HS-27A (cell line): ENCODE data around the gene CCDC107.
"Not testable (repeated sequence)": the region's sequence is repeated elsewhere in the genome, so short reads cannot be mapped to it uniquely, and the experiment has no call there.

Source experiments
- DNase-seq: peaks from one replicate; pipeline ENCODE4 v3.0.0-alpha.2; 2012; ENCODE audit warnings: low read depth, missing footprints

CCDC107 gene, protein sequence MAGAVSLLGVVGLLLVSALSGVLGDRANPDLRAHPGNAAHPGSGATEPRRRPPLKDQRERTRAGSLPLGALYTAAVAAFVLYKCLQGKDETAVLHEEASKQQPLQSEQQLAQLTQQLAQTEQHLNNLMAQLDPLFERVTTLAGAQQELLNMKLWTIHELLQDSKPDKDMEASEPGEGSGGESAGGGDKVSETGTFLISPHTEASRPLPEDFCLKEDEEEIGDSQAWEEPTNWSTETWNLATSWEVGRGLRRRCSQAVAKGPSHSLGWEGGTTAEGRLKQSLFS

DNA sequence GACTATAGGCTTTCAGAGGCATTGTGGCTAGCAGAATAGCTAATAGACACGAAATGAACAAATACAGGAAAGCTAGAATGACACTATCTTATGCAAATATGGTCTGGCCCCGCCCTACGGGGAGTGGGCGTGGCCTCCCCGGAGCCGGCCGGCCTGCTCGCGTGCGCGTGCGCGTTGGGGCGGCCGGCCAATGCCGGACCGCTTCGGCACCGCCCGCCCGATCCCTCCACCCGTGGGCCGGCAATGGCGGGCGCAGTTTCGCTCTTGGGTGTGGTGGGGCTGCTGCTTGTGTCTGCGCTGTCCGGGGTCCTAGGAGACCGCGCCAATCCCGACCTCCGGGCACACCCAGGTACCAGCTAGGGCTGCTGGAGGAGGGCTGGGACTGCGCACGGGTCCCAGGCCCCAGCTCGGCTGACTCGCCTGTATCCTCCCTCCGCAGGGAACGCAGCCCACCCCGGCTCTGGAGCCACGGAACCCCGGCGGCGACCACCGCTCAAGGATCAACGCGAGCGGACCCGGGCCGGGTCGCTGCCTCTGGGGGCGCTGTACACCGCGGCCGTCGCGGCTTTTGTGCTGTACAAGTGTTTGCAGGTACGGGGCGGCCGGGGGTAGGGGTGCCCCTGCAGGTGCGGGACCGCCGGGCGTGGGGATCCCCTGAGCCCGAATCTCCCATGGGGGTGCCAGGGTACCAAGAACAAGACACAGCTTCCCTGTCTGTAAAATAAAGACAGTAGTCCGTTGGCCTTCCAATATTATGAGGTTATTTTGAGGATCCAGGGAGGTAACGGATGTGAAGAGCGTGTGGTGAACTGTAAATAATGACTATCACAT lies at the start of gene CCDC107:
Gene CCDC107 (plus strand): TSS at position 156 of the 831 bp plus-strand sequence. CDS start 88 bp downstream, at position 244.
- no peak for DNase-seq

- DNase-seq: no peak
Observed at GRCh38 chr9:35609001-35609819, 48.9 kb upstream of the CCDC107 start.

DNA sequence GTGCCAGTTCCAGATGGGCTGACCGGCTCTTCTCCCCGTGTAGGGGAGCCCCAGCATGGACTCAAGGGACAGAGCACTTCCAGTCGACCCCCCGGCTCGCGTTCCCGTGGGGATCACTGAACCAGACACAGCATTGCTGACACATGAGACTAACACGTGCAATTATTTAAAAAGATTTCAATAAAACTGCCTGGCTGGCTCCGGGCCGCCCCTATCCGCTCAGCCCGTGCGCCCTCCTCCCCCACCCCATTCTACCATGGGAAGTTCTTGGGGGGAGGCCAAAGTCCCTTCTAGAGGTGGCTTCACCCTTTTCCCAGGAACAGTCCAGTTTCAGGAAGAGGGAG lies 48.3 kb upstream of the CCDC107 start:
- DNase-seq: no peak

GRCh38 chr9:35611230-35611797 lies 46.8 kb upstream of the CCDC107 start:
- DNase-seq: no peak

DNA sequence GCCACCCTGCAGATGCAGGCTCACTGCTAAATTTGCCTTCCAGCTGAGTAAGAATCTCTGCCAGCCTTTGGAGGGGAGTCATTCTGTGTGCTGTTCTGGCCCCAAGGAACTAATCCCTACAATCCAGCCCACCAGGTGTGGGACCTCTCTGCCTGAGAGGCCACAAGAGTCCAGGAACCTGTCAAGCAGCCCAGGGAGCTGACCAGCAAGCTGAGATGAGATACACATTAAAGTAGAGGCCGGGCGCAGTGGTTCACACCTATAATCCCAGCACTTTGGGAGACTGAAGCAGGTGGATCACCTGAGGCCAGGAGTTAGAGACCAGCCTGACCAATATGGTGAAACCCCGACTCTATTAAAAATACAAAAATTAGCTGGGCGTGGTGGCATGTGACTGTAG lies 46.0 kb upstream of the CCDC107 start:
- not testable (repeated sequence) for DNase-seq

DNA sequence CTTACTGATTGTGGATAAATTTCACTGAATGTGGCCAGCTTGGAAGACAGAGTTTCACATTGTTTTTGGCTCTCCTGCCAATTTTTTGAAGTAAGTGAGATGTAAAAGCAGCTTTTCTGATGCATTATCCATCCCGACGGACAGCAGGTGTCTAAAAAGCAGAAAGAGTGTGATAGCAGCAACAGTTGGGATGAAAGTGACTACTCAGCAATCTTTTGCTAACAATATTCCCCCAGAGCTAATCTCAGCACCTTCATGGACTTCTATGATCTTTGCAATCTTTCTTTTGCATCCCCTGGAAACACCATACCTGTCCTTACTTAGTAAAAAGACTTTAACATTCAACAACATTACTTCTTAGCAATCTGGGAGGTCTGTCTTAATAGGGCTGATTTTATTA lies 45.2 kb upstream of the CCDC107 start:
- no peak for DNase-seq

DNA sequence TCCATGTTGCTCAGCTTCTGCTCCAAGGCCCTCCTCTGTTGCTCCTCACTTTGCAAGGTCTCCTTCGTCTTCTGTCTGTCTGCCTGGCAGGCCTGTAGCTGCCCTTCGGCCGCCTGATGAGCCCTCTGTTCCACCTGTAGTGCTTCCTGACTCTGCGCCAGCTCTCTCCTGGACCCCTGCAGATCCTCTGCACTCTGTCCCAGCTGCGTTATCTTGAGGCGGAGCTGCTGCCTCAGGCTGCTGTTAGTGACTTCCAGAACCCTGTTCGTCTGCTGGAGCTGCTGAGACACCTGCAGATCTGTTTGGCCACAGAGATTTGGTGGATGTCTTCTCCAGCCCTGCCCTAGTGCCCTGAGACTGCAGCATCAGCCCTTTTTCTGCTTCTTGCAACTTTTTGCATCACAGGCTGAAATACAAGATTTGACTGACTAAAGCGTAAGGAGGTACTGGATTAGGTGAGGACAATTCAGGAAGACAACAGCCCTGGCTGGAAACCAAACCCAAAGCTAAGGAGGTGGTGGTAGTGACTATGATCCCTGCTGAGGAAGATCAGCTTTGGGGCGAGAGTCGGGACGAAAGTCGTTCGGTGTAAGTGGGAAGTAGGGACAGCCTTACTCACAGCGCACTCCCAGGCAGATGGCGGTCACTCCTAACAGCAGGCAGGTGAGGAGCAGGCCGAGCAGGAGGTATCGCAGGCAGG lies 42.0 kb upstream of the CCDC107 start:
- DNase-seq: no peak

GRCh38 chr9:35616681-35617459 lies 41.2 kb upstream of the CCDC107 start:
- DNase-seq: no peak

- DNase-seq: no peak
Observed at GRCh38 chr9:35617548-35617947, 40.5 kb upstream of the CCDC107 start.

DNA sequence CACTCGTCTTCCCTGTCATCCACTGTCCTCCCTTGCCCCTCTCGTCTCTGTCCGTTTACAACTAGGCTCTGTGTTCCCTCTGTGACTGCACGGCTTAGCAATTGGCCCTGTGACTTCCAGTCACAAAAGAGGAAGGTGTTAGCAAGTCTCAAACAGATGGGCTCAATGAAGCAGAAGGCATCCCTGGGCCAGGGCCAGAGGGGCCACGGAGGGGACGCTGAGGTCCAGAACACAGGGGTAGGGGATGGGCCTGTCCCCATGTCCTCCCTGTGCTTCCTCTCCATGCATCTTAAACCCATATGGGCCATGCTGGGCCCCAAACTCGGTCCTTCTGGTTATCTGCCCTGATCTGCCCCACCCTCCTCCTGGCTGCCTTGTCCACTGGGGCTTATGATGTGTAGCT lies 39.8 kb upstream of the CCDC107 start, which contains the start of gene CD72:
Gene CD72 (minus strand): TSS at position 89 of the 403 bp plus-strand sequence. CDS start 110 bp downstream, outside the sequence.
- DNase-seq: no peak

DNA sequence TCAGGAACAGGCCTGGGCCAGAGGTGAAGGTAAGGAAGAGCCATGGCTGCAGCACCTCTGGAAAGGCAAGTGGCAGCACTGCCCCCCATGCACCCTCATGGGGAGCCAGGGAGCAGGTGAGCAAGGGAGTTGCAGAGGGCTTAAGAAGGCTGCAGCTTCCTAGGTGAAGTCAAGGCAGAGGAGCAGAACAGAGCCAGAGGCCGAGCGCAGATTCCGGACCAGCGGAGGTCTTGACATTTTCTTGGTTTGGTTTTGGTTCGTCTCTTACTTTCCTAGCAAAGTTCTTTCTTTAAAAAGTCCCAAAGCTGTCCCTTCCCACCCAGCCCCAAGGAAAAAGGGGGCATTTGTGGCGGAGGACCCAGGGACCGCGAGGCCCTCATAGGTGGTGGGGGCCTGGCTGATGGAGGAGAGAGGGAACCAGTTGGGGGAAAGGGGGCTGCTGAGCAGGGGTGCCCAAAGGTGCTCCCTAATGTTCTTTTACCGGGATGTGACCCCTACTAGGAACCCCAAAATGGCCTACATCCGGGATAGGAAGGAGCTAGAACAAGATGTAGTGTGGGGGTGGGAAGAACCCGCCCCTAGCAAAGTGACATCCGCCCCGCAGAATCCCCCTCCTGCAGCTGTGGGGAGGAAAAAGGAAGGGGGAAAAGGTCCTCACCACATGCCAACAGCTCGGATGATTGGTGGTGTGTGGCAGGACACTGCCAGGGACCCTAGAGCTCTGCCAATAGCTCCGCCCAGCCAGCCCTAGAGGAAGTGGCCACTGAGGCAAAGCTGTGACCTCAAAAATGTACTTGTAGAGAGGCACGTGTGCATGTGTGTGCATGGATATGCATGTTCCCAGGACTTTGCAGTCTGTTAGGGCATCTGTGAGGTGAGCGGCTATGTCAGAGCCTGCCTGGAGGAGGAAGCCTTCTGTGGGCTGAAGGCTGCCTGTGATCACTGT lies 39.0 kb upstream of the CCDC107 start:
- no peak for DNase-seq

DNA sequence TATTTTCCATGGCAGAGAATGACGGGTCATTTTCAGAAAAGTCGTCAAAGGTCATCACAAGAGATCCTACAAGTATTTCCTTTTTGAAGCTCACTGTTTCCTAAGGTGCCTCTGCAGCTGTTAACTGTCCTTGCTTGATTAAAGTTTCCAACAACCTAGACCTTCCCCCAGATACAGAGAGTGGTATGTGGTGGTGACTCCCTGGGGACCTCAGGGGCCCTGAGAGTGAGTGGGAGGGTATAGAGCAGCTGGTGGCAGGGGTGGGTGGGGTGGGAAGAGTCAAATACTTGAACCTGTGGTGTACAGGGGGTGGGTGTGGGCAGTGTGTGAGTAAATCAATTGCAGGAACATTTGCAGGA lies 38.3 kb upstream of the CCDC107 start:
- DNase-seq: no peak

- DNase-seq: no peak
Observed at GRCh38 chr9:35627575-35627974, 30.5 kb upstream of the CCDC107 start.

DNA sequence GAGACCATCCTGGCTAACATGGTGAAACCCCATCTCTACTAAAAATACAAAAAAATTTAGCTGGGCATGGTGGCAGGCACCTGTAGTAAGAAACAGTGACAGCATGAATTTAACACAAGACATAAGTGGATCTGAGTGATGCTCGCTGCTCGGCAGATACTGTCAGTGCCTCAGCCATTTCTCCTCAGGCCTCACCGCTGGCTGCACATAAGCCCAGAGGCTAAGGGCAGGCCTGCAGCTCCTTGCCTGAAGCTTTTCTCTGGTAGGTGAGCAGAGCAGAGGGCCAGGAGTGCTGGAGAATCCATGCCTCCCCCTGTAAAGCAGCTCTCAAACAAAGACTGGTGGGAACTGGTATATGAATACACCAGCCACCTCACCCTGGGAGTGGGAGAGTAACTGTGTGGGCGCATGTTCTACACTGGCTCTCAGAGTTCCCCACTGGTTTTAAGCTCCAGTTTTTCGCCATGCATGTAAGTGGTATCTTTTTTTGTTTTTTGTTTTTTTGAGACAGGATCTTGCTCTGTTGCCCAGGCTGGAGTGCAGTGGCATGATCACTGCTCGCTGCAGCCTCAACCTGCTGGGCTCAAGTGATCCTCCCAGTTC lies 29.6 kb upstream of the CCDC107 start:
- DNase-seq: no peak

DNA sequence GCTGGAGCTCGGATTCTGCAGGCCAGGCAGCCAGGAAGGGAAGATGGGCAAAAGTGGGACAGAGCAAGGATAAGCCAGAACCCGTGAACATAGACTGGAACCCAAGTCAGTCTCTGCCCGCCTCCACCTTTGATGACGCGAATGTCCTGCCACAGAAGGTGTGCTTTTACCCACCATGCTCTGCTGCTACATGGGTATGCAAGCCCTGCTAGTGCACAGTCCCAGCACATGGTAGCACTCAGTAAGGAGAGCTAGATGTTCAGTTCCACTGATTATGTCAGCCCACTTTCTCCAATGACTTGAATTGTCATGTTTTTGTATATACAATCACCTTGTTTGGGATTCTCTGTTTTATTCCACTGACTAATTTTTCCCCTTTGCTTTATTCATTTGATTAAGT lies 28.5 kb upstream of the CCDC107 start:
- DNase-seq: no peak

DNA sequence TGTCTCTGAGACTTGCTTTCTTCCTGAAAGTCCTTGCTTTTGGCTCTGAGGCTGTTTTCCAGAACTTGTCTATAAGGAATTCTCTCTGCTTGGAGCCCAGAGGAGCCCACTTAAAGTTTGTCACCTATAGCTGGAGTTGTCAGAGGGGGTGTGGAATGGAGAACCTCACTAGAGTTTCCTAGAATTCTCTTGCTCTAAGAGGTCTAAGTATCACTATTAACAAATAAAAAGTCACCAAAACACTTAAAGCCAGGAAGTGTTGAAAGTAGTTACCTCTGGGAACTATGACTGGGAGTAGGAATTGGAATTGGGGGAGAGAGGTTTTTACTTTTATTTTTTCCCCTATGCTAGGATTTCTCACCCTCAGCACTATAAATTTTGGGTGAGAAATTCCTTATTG lies 22.4 kb upstream of the CCDC107 start:
- no peak for DNase-seq

DNA sequence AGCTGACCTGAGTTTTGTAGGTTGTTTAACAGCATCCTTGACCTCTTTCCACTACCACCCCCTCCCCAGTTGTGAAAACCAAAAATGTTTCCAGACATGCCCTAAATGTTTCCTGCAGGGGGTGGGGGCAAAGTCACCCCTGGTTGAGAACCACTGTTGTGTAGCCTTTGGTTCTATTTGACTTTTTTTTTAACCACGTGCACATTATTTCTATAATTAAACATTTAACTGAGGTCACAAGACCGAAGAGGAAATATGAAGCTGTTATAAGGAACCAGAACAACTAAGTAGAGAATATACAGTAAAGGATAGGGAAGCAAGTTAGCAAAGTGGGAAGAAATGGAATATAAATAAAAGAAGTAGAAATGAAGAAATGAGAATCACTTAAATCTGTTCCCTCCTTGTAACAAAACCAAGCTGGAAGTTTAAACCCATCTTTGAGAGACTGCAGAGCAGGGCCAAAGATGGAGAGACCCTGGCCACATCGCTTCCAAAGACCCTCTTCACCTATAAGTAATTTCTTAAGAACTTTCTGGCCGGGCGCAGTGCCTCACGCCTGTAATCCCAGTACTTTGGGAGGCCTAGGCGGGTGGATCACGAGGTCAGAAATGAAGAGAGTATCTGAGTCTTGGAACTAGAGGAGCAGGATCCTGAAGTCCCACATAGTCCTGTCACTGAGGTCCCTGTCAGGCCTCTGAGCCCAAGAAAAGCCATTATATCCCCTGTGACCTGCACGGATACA lies 21.8 kb upstream of the CCDC107 start:
- no peak for DNase-seq

DNA sequence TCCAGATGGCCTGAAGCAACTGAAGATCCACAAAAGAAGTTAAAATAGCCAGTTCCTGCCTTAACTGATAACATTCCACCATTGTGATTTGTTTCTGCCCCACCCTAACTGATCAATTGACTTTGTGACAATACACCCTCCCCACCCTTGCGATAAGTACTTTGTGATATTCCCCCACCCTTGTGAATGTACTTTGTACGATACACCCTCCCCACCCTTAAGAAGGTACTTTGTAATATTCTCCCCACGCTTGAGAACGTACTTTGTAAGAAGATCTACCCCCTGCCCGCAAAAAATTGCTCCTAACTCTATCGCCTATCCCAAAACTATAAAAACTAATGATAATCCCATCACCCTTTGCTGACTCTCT lies 21.2 kb upstream of the CCDC107 start:
- DNase-seq: not testable (repeated sequence)
